Measurements from ENCODE around the gene SYNE2. TPM values are rescaled to one million over a fixed set of nuclear protein-coding genes. Genes with fewer than 3 reads are reported as not detected.

SYNE2 gene
- total and polyA plus RNA-seq, 12 donors = 43.6 to 205 (median 103) TPM

- H3K36me3 ChIP-seq = peaks cover 0 to 63% (median 0%) of the 10 kb centered on the region in 9 donors
- H3K27ac ChIP-seq = no peak overlapping the region
- ATAC-seq (no peak), DNase-seq (no peak)
- no peak for TF ChIP-seq CTCF (IDR thresholded peaks at IDR 0.05)
- H3K4me3 ChIP-seq = no peak overlapping the region
- intact Hi-C loops (cut with DNase I) = no loop called here
- no peaks in the 10 kb centered on the region for H3K27me3 ChIP-seq
- H3K9me3 ChIP-seq = no peaks in the 10 kb centered on the region
- peaks cover 7 to 26% (median 10%) of the 10 kb centered on the region in 9 donors for H3K4me1 ChIP-seq
These were observed 103.5 kb downstream of the SYNE2 start for GRCh38 chr14:63956326-63956725.

- DNase-seq (no peak), ATAC-seq (no peak)
- WGBS, 2 donors = 54 to 65% methylated on average over 2 of the region's 2 CpGs
- Histone ChIP-seq H3K36me3 (peaks cover 0 to 78% (median 0%) of the 10 kb centered on the region in 9 donors), H3K27me3 (no peaks in the 10 kb centered on the region), H3K9me3 (no peaks in the 10 kb centered on the region), H3K4me3 (no peak overlapping the region), H3K27ac (no peak overlapping the region), H3K4me1 (peaks cover 0 to 12% (median 0%) of the 10 kb centered on the region in 9 donors)
- intact Hi-C loops (cut with DNase I) = loop anchor here in 2 of 10 donors (10.0 kb wide), 1 partner anchor 106 kb away; the partner anchor contains the start of gene SYNE2 (in 2 of the 2)
- no peak for TF ChIP-seq CTCF (IDR thresholded peaks at IDR 0.05)
These were observed 108.2 kb downstream of the SYNE2 start for GRCh38 chr14:63960926-63961567.

GRCh38 chr14:63962906-63963305, 110.1 kb downstream of the SYNE2 start:
- intact Hi-C loops (cut with DNase I) = loop anchor here in 2 of 10 donors (10.0 kb wide), 1 partner anchor 108 kb away; the partner anchor contains the start of gene SYNE2 (in 2 of the 2)
- H3K4me3 ChIP-seq = no peak overlapping the region
- no peaks in the 10 kb centered on the region for H3K27me3 ChIP-seq
- no peak overlapping the region for H3K27ac ChIP-seq
- WGBS, 2 donors = 68 to 70% methylated on average over 2 of the region's 2 CpGs
- DNase-seq (no peak), ATAC-seq (no peak)
- no peak for TF ChIP-seq CTCF (IDR thresholded peaks at IDR 0.05)
- H3K36me3 ChIP-seq = peaks cover 0 to 75% (median 0%) of the 10 kb centered on the region in 9 donors
- peaks cover 0 to 12% (median 0%) of the 10 kb centered on the region in 9 donors for H3K4me1 ChIP-seq
- H3K9me3 ChIP-seq = no peaks in the 10 kb centered on the region

GRCh38 chr14:63963439-63963838, 110.6 kb downstream of the SYNE2 start:
- no peak for TF ChIP-seq CTCF (IDR thresholded peaks at IDR 0.05)
- intact Hi-C loops (cut with DNase I) = loop anchor here in 2 of 10 donors (10.0 kb wide), 1 partner anchor 109 kb away; the partner anchor contains the start of gene SYNE2 (in 2 of the 2)
- DNase-seq = no peak
- Histone ChIP-seq H3K9me3 (no peaks in the 10 kb centered on the region), H3K4me3 (no peak overlapping the region), H3K27me3 (no peaks in the 10 kb centered on the region), H3K36me3 (peaks cover 0 to 76% (median 4%) of the 10 kb centered on the region in 9 donors), H3K27ac (no peak overlapping the region), H3K4me1 (peaks cover 0 to 12% (median 0%) of the 10 kb centered on the region in 9 donors)
- 65 to 81% methylated on average over 2 of the region's 2 CpGs for WGBS, 2 donors
- no peak for ATAC-seq
